Kidney epithelial cell (primary cell): ENCODE measurements around the gene ARMC5. TPM values are rescaled to one million over a fixed set of nuclear protein-coding genes. Genes with fewer than 3 reads are reported as not detected.
A peak's percentile ranks its signal among the peaks of the same experiment; 100 is the strongest.

Experiments used
- DNase-seq: peaks from one replicate; pipeline ENCODE4 v3.0.0-alpha.2; 2010; ENCODE audit warnings: low read depth
- H3K27me3 ChIP-seq: 2 replicates; pipeline ENCODE4 v1.6.0; 2011; ENCODE audit warnings: low read length; ENCODE audit not compliant: control insufficient read depth, insufficient read depth
- H3K36me3 ChIP-seq: 2 replicates; pipeline ENCODE4 v1.5.1; 2011; ENCODE audit warnings: low read length; ENCODE audit not compliant: control insufficient read depth, insufficient read depth
- H3K4me3 ChIP-seq: 2 replicates; pipeline ENCODE4 v1.5.1; 2011; ENCODE audit warnings: low read depth, mild to moderate bottlenecking, control low read depth, low read length
- total RNA-seq: library from RNA; depleted of rRNA; stranded (reverse); fragments of >200 nt; gene quantifications from 2 replicates; pipeline ENCODE4 v1.2.3, GENCODE V29; 2015
- TF ChIP-seq, protein P1 (sequence below): IDR thresholded peaks from 2 replicates; pipeline ENCODE4 v1.5.1; 2011; ENCODE audit warnings: mild to moderate bottlenecking, moderate library complexity, low read length, control low read depth, inconsistent platforms; ENCODE audit not compliant: insufficient read depth, poor library complexity, severe bottlenecking

Gene ARMC5
- total RNA-seq = 18.7 and 23.2 TPM in 2 replicates

- Histone ChIP-seq H3K36me3 (no peaks in the 10 kb centered on the region), H3K4me3 (peak within 1 kb of the TSS; percentile 61), H3K27me3 (no peaks in the 10 kb centered on the region)
- peak; percentile 93 for DNase-seq
- TF ChIP-seq, protein P1, sequence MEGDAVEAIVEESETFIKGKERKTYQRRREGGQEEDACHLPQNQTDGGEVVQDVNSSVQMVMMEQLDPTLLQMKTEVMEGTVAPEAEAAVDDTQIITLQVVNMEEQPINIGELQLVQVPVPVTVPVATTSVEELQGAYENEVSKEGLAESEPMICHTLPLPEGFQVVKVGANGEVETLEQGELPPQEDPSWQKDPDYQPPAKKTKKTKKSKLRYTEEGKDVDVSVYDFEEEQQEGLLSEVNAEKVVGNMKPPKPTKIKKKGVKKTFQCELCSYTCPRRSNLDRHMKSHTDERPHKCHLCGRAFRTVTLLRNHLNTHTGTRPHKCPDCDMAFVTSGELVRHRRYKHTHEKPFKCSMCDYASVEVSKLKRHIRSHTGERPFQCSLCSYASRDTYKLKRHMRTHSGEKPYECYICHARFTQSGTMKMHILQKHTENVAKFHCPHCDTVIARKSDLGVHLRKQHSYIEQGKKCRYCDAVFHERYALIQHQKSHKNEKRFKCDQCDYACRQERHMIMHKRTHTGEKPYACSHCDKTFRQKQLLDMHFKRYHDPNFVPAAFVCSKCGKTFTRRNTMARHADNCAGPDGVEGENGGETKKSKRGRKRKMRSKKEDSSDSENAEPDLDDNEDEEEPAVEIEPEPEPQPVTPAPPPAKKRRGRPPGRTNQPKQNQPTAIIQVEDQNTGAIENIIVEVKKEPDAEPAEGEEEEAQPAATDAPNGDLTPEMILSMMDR = peak; percentile 51
Measured at GRCh38 chr16:31458844-31459686, at the start of gene ARMC5. TSS of gene ARMC5 (plus strand) at chr16:31459501. CDS start at chr16:31459525, 24 bp downstream.

- DNase-seq = no peak
- Histone ChIP-seq H3K4me3 (no peak overlapping the region), H3K27me3 (no peaks in the 10 kb centered on the region), H3K36me3 (no peaks in the 10 kb centered on the region)
- TF ChIP-seq, protein P1 = no peak
Measured at GRCh38 chr16:31410082-31410481, 49.2 kb upstream of the ARMC5 start.

DNA sequence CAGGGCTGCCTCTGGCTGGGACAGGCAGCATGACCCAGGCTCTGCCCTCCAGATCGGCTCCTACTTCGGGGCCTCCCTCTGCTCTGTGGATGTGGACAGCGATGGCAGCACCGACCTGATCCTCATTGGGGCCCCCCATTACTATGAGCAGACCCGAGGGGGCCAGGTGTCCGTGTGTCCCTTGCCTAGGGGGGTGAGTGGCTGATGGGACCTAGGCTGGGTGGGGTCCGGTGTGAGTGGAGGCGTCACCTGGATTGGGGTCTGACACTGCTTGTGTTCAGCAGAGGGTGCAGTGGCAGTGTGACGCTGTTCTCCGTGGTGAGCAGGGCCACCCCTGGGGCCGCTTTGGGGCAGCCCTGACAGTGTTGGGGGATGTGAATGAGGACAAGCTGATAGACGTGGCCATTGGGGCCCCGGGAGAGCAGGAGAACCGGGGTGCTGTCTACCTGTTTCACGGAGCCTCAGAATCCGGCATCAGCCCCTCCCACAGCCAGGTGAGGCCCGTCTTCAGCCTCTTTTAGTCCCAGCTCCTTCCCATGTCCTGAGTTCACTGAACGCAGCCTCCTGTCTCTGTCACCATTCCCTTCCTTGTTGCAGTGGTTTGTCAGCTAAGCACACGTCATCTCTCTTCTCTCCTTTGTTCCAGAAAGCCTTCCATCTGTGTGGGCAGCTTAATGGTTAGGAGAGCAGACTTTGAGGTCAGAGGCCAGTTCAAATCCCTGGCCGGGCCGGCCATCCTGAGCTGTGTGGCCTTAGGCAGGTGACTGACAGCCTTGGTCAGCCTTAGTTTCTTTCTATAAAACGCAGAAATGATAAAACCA, 48.1 kb upstream of the ARMC5 start:
- H3K36me3 ChIP-seq = no peaks in the 10 kb centered on the region
- TF ChIP-seq, protein P1 = no peak
- no peak for DNase-seq
- no peak overlapping the region for H3K4me3 ChIP-seq
- no peaks in the 10 kb centered on the region for H3K27me3 ChIP-seq

GRCh38 chr16:31412750-31413149, 46.6 kb upstream of the ARMC5 start:
- no peak for DNase-seq
- no peaks in the 10 kb centered on the region for H3K36me3 ChIP-seq
- TF ChIP-seq, protein P1 = no peak
- H3K4me3 ChIP-seq = no peak overlapping the region
- no peaks in the 10 kb centered on the region for H3K27me3 ChIP-seq

GRCh38 chr16:31413381-31413780, 45.9 kb upstream of the ARMC5 start:
- H3K36me3 ChIP-seq = no peaks in the 10 kb centered on the region
- H3K27me3 ChIP-seq = no peaks in the 10 kb centered on the region
- DNase-seq = no peak
- H3K4me3 ChIP-seq = no peak overlapping the region
- TF ChIP-seq, protein P1 = no peak
